GM21576 (cell line): ENCODE data around the gene MEGF8.

Experiments
- ATAC-seq: cut with Tn5 transposase; IDR thresholded peaks from one replicate; pipeline ENCODE4 v1.9.1; 2021; ENCODE audit warnings: mild to moderate bottlenecking, moderate library complexity; ENCODE audit not compliant: unreplicated experiment

Gene MEGF8

GRCh38 chr19:42287017-42287826 lies 38.2 kb upstream of the MEGF8 start:
- no peak for ATAC-seq

- no peak for ATAC-seq
These were observed 37.7 kb upstream of the MEGF8 start for GRCh38 chr19:42287827-42288107.

GRCh38 chr19:42288387-42288786 lies 37.0 kb upstream of the MEGF8 start:
- no peak for ATAC-seq

GRCh38 chr19:42288881-42289555 lies 36.4 kb upstream of the MEGF8 start:
- ATAC-seq = no peak

- ATAC-seq = no peak
These were observed 35.8 kb upstream of the MEGF8 start for GRCh38 chr19:42289556-42290041.

GRCh38 chr19:42290136-42290522 lies 35.3 kb upstream of the MEGF8 start:
- no peak for ATAC-seq

- ATAC-seq = no peak
These were observed 34.7 kb upstream of the MEGF8 start for GRCh38 chr19:42290523-42291434.

- ATAC-seq = no peak
These were observed 34.0 kb upstream of the MEGF8 start for GRCh38 chr19:42291435-42291810.

- ATAC-seq = no peak
These were observed 33.1 kb upstream of the MEGF8 start for GRCh38 chr19:42292042-42292960.

- ATAC-seq = no peak
These were observed 32.5 kb upstream of the MEGF8 start for GRCh38 chr19:42292963-42293362.

- no peak for ATAC-seq
These were observed 31.9 kb upstream of the MEGF8 start for GRCh38 chr19:42293540-42293939.

GRCh38 chr19:42293948-42294347 lies 31.5 kb upstream of the MEGF8 start:
- no peak for ATAC-seq

- no peak for ATAC-seq
These were observed 30.8 kb upstream of the MEGF8 start for GRCh38 chr19:42294471-42295137.

GRCh38 chr19:42295342-42295741 lies 30.1 kb upstream of the MEGF8 start:
- no peak for ATAC-seq

GRCh38 chr19:42295831-42296525 lies 29.5 kb upstream of the MEGF8 start:
- peak; percentile 59 for ATAC-seq

GRCh38 chr19:42297039-42297438 lies 28.4 kb upstream of the MEGF8 start:
- no peak for ATAC-seq

- no peak for ATAC-seq
These were observed 23.7 kb upstream of the MEGF8 start, which contains the start of gene PRR19 for GRCh38 chr19:42301646-42302203. PRR19 (plus strand) TSS chr19:42302132; CDS start chr19:42309585, 7,453 bp downstream.

GRCh38 chr19:42303101-42303464 lies 22.4 kb upstream of the MEGF8 start:
- ATAC-seq = no peak

- no peak for ATAC-seq
These were observed 21.6 kb upstream of the MEGF8 start for GRCh38 chr19:42303876-42304275.
